RWPE1 (cell line): Measurements from ENCODE around the gene DLGAP1.

Experiments used
- CTCF ChIA-PET: fragments of 350-600 bp; sonication (Branson Sonifier 250); formaldehyde crosslinking; extraction: SDS; loops from one replicate; lab custom pipeline; 2021; lab: Yijun Ruan, JAX
- POLR2A ChIA-PET: fragments of 400-600 bp; formaldehyde crosslinking; extraction: SDS; loops from one replicate; lab custom pipeline; 2020; ENCODE audit warnings: antibody characterized with exemption; ENCODE audit not compliant: low non-redundant PET; lab: Yijun Ruan, JAX
- DNase-seq: peaks from one replicate; pipeline ENCODE4 v3.0.0; 2012; ENCODE audit warnings: low spot score
- H3K27ac ChIP-seq: fragments of 450-650 bp; 2 replicates; pipeline ENCODE4 v1.5.1; 2017
- TF ChIP-seq, protein P1 (sequence below): fragments of 450-650 bp; conservative IDR thresholded peaks from 2 replicates; pipeline ENCODE4 v1.5.1; 2017; ENCODE audit warnings: low read depth, mild to moderate bottlenecking

DLGAP1 gene

DNA sequence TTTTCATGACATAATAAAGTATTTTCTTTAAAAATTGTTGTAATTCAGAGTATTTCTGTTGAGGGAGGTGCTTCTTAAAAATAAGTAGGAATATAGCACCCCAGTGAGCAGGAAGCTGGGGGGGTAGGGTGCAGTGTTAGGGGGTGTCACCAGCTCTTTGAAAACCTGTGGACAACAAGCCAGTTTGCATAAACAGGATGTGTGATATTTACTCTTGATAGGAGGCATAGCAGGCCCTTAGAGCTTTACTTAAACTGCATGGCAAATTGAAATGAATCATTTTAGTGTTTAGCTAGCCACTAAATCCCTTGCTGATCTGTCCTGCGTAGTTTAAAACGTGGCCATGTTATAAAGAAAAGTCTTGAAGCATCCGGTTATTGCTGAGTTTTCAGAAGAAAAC, 996.7 kb downstream of the DLGAP1 start:
- TF ChIP-seq, protein P1, sequence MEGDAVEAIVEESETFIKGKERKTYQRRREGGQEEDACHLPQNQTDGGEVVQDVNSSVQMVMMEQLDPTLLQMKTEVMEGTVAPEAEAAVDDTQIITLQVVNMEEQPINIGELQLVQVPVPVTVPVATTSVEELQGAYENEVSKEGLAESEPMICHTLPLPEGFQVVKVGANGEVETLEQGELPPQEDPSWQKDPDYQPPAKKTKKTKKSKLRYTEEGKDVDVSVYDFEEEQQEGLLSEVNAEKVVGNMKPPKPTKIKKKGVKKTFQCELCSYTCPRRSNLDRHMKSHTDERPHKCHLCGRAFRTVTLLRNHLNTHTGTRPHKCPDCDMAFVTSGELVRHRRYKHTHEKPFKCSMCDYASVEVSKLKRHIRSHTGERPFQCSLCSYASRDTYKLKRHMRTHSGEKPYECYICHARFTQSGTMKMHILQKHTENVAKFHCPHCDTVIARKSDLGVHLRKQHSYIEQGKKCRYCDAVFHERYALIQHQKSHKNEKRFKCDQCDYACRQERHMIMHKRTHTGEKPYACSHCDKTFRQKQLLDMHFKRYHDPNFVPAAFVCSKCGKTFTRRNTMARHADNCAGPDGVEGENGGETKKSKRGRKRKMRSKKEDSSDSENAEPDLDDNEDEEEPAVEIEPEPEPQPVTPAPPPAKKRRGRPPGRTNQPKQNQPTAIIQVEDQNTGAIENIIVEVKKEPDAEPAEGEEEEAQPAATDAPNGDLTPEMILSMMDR = no peak
- no peak overlapping the region for H3K27ac ChIP-seq
- DNase-seq = no peak
- ChIA-PET CTCF (interaction anchor here (1.4 to 1.7 kb wide), 2 partner anchors 127 to 208 kb away, joined by 6 read pairs; no protein-coding TSS in a partner anchor), POLR2A (no interaction called here)

DNA sequence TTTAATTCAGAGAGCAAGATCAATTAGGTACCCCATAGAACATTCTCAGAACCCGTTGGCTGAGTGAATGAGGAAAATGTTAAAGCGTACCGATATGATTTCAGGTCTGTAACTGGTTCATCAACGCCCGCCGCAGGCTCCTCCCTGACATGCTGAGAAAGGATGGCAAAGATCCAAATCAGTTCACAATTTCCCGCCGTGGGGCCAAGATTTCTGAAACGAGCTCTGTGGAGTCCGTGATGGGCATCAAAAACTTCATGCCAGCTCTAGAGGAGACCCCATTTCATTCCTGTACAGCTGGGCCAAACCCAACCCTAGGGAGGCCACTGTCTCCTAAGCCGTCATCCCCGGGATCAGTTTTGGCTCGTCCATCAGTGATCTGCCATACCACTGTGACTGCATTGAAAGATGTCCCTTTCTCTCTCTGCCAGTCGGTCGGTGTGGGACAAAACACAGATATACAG, 997.8 kb downstream of the DLGAP1 start:
- TF ChIP-seq, protein P1 = no peak
- peak overlapping the region; percentile 70 for H3K27ac ChIP-seq
- ChIA-PET CTCF (interaction anchor here (1.7 kb wide), 1 partner anchor 209 kb away, joined by 6 read pairs; no protein-coding TSS in a partner anchor), POLR2A (no interaction called here)
- no peak for DNase-seq

DNA sequence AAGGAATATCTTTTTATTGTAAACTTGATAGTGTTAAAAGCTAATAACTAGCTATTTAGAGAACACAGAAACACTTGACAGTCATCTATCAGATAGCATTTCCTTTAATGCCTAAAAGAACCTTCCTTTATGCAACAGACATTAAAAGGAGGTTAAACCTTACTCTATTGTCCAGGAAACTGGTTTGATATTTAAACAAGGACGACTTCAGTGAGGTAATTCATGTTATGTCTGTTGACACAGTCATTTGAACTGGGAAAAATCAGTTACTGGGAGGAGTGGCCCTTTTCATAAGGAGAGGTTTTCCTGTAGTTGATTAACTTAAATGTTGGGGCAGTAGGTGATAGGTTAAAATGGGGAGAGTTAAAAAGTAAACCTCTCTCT, 998.4 kb downstream of the DLGAP1 start:
- TF ChIP-seq, protein P1 = no peak
- no peak for DNase-seq
- ChIA-PET POLR2A (no interaction called here), CTCF (interaction anchor here (0.7 kb wide), 1 partner anchor 239 kb away, joined by 3 read pairs; no protein-coding TSS in a partner anchor)
- H3K27ac ChIP-seq = no peak overlapping the region

DNA sequence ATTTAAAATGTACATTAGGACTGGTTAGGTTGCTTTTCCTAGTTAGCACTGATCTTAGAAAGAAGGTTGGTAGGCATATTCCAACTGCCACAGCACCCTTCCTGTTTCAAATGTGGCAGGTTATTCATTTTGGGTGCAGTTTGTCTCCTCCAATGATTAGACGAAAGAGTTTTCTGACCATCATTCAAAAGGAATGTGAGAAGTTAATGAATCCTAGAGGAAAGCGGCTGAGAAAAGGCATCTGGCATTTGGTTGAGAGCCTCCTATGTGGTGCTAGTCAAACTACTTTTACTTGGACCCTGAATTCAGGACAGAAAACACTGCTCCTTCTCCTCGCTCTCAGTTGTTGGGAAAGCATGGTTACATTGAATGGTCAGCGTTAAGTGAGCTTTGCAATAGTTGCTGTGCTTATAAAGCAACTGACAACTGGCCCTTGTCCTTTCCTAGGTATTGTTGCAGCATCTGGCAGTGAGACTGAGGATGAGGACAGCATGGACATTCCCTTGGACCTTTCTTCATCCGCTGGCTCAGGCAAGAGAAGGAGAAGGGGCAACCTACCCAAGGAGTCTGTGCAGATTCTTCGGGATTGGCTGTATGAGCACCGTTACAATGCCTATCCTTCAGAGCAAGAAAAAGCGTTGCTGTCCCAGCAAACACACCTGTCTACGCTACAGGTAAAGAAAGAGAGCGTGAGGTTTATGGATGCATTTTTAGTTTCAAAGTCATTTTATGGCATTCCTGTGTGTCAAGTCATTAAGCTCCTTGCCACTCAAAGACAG, 999.0 kb downstream of the DLGAP1 start:
- CTCF ChIA-PET = interaction anchor here (0.7 to 2.2 kb wide), 2 partner anchors 129 to 239 kb away, joined by 3 to 9 read pairs; no protein-coding TSS in a partner anchor
- TF ChIP-seq, protein P1 = no peak

DNA sequence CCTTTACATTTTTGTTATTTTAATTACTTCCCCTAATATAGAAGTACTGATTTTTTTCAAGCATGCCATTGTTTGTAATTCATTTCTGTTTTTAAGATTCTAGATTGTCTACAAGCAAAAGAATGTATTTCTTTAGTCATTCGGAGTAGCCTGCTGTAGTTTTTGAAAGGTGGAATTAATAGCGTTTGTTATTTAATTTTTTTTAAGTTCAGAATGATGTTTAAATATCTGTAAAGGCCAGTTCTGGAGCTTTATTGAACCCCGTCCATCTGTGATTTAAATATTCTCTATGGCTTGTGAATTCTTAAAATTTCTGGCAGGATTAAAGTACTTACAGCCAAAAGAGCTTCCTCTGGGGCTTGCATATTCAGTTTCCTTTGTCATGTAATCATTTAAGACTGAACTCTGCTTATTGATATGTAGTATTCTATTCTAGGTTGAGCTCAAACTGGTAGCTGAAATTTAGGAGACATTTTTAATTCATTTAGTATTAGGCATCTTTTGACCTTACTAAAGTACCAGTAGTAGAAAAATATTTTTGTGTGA, 999.9 kb downstream of the DLGAP1 start:
- no peak overlapping the region for H3K27ac ChIP-seq
- ChIA-PET POLR2A (no interaction called here), CTCF (interaction anchor here (0.6 to 2.2 kb wide), 8 partner anchors 8 to 211 kb away, joined by 3 to 10 read pairs (median 4); no protein-coding TSS in a partner anchor)
- TF ChIP-seq, protein P1 = no peak
- no peak for DNase-seq

More for the DNA sequence above, 999.0 kb downstream of the DLGAP1 start:
- DNase-seq = no peak
- POLR2A ChIA-PET = no interaction called here
- H3K27ac ChIP-seq = peak overlapping the region; percentile 53

DNA sequence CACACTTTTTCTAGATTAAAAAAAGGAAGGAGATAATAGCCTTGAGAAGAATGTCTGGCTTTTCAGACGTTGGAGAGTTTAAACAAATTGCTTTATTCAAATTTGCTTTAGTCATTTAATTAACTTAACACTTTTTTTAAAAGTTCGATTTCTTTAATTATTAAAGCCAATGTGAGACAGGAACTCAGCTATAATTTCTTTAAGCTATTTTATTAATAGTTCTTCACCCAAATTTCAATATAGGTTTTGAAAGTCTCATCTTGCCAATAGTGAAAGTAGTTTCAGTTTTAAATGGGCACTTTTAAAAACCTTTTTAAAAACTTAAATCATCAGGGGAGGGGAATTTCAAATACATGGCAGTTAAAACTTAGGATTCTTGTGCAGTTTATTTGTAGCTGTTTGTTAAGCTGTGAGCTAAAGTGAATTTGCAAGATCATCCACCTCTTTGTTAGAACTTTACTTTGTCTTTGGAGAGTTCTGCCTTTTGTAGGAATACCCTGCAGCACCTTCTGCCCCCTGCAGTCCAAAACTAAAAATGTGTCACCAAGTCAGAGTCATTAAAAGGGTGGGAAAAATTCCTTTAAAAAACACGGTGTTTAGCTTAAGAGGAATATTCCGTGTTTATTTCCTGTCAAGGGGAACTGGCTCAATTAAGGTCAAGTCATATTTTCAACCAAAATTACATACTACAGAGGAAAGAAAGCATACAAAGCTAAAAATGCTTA, 1000.6 kb downstream of the DLGAP1 start:
- ChIA-PET CTCF (interaction anchor here (0.5 to 2.2 kb wide), 12 partner anchors 8 to 799 kb away, joined by 3 to 10 read pairs (median 4); partner anchors contain the start of gene SMCHD1), POLR2A (interaction anchor here (0.7 kb wide), 2 partner anchors 104 to 193 kb away, joined by 3 to 5 read pairs; no protein-coding TSS in a partner anchor)
- no peak for DNase-seq

More for the DNA sequence above, 1000.6 kb downstream of the DLGAP1 start:
- TF ChIP-seq, protein P1 = peak; percentile 75
- H3K27ac ChIP-seq = no peak overlapping the region
